IMR-90 (cell line): ENCODE data around the gene ITPKB. TPM values are rescaled to one million over a fixed set of nuclear protein-coding genes. Genes with fewer than 3 reads are reported as not detected.
A peak's percentile ranks its signal among the peaks of the same experiment; 100 is the strongest.

Experiments used
- ATAC-seq: fragments of 200-7000 bp; cut with Tn5 transposase; 2 replicates; pipeline ENCODE4 v1.9.1; 2020; ENCODE audit warnings: low read depth, mild to moderate bottlenecking, moderate library complexity
- BruUV-seq: library from RNA; stranded (reverse); fragments of 400-500 nt; replicated peaks from 2 replicates; lab custom pipeline; 2021; lab: Mats Ljungman, UMichigan
- CTCF ChIA-PET: fragments of 300-600 bp; formaldehyde crosslinking; extraction: SDS; loops from one replicate; lab custom pipeline; 2021; ENCODE audit warnings: antibody characterized with exemption; lab: Yijun Ruan, JAX
- POLR2A ChIA-PET: fragments of 300-600 bp; sonication (Branson Sonifier 250); formaldehyde crosslinking; loops from one replicate; lab custom pipeline; 2022; ENCODE audit warnings: antibody characterized with exemption; ENCODE audit not compliant: unreplicated experiment; lab: Charles Lee
- DNase-seq: peaks from one replicate; pipeline ENCODE4 v3.0.0; 2013
- H2AFZ ChIP-seq: replicated peaks from 2 replicates; pipeline ENCODE3; 2013; ENCODE audit warnings: low read length, mild to moderate bottlenecking; ENCODE audit not compliant: poor library complexity
- H2AK5ac ChIP-seq: 2 replicates; pipeline ENCODE4 v1.6.1; 2013; ENCODE audit warnings: low read depth, low read length, inconsistent platforms
- H2AK9ac ChIP-seq: replicated peaks from 2 replicates; pipeline ENCODE3; 2013; ENCODE audit warnings: mild to moderate bottlenecking, low read depth, low read length, moderate library complexity; ENCODE audit not compliant: poor library complexity
- H2BK120ac ChIP-seq: 2 replicates; pipeline ENCODE4 v1.6.1; 2013; ENCODE audit warnings: low read depth, low read length, inconsistent platforms
- H2BK15ac ChIP-seq: 3 replicates; pipeline ENCODE4 v1.6.1; 2013; ENCODE audit warnings: low read depth, low read length, inconsistent platforms
- H2BK20ac ChIP-seq: 2 replicates; pipeline ENCODE4 v1.6.1; 2013; ENCODE audit warnings: low read depth, mild to moderate bottlenecking, inconsistent platforms, low read length, moderate library complexity
- H2BK5ac ChIP-seq: 2 replicates; pipeline ENCODE4 v1.6.1; 2013; ENCODE audit warnings: mild to moderate bottlenecking, low read depth, low read length, inconsistent platforms; ENCODE audit not compliant: poor library complexity, severe bottlenecking
- H3K14ac ChIP-seq: replicated peaks from 2 replicates; pipeline ENCODE4 v1.6.1; 2013; ENCODE audit warnings: low read depth, low read length, inconsistent platforms
- H3K18ac ChIP-seq: 2 replicates; pipeline ENCODE4 v1.6.1; 2013; ENCODE audit warnings: low read depth, low read length, control low read depth
- H3K23ac ChIP-seq: 2 replicates; pipeline ENCODE4 v1.6.1; 2013; ENCODE audit warnings: low read depth, low read length, inconsistent platforms
- H3K27ac ChIP-seq: 2 replicates; pipeline ENCODE4 v1.5.1; 2013; ENCODE audit warnings: mild to moderate bottlenecking, control low read depth, low read length; ENCODE audit not compliant: insufficient read depth
- H3K27me3 ChIP-seq: 2 replicates; pipeline ENCODE4 v1.6.1; 2013; ENCODE audit warnings: low read length; ENCODE audit not compliant: control insufficient read depth, insufficient read depth
- H3K36me3 ChIP-seq: 2 replicates; pipeline ENCODE4 v1.6.1; 2013; ENCODE audit warnings: low read length, mixed read lengths; ENCODE audit not compliant: control insufficient read depth, insufficient read depth
- H3K4ac ChIP-seq: 2 replicates; pipeline ENCODE4 v1.6.1; 2013; ENCODE audit warnings: low read depth, low read length, inconsistent platforms
- H3K4me1 ChIP-seq: 2 replicates; pipeline ENCODE4 v1.6.1; 2013; ENCODE audit warnings: low read length, mixed read lengths; ENCODE audit not compliant: control insufficient read depth, insufficient read depth
- H3K4me2 ChIP-seq: 2 replicates; pipeline ENCODE4 v1.6.1; 2013; ENCODE audit warnings: low read depth, mild to moderate bottlenecking, control low read depth, low read length, moderate library complexity
- H3K4me3 ChIP-seq: 2 replicates; pipeline ENCODE4 v1.5.1; 2013; ENCODE audit warnings: low read depth, mild to moderate bottlenecking, control low read depth, low read length, moderate library complexity; ENCODE audit not compliant: insufficient read depth
- H3K56ac ChIP-seq: 2 replicates; pipeline ENCODE4 v1.6.1; 2013; ENCODE audit warnings: low read length, inconsistent platforms; ENCODE audit not compliant: insufficient read depth; ENCODE audit errors: extremely low read depth
- H3K79me1 ChIP-seq, 2 experiments: 2 replicates each; pipeline ENCODE4 v1.6.1; 2013; ENCODE audit warnings: low read length in 2 of 2, inconsistent platforms in 1 of 2, low read depth in 1 of 2
- H3K9ac ChIP-seq: 2 replicates; pipeline ENCODE4 v1.6.1; 2013; ENCODE audit warnings: low read depth, low read length, control low read depth
- H3K9me1 ChIP-seq: 2 replicates; pipeline ENCODE4 v1.6.1; 2013; ENCODE audit warnings: low read length, inconsistent platforms; ENCODE audit not compliant: insufficient read depth
- H3K9me3 ChIP-seq: 2 replicates; pipeline ENCODE4 v1.6.1; 2013; ENCODE audit warnings: low read length; ENCODE audit not compliant: control insufficient read depth, insufficient read depth
- H4K20me1 ChIP-seq: 2 replicates; pipeline ENCODE4 v1.6.1; 2013; ENCODE audit warnings: low read length, inconsistent platforms; ENCODE audit not compliant: insufficient read depth
- H4K5ac ChIP-seq: 2 replicates; pipeline ENCODE4 v1.6.1; 2013; ENCODE audit warnings: mild to moderate bottlenecking, low read depth, low read length, control low read depth
- H4K8ac ChIP-seq, 2 experiments: 2 replicates each; pipeline ENCODE4 v1.6.1; 2013; ENCODE audit warnings: low read depth in 2 of 2, low read length in 2 of 2, control low read depth in 1 of 2, inconsistent platforms in 1 of 2
- H4K91ac ChIP-seq: 2 replicates; pipeline ENCODE4 v1.6.1; 2013; ENCODE audit warnings: low read depth, low read length, inconsistent platforms; ENCODE audit not compliant: insufficient read depth
- BHLHE40 ChIP-seq: fragments of 150-350 bp; IDR thresholded peaks from 2 replicates; pipeline ENCODE4 v1.6.1; 2016; ENCODE audit warnings: mild to moderate bottlenecking, low read depth, low read length
- CEBPB ChIP-seq: IDR thresholded peaks from 2 replicates; pipeline ENCODE4 v1.6.1; 2012; ENCODE audit warnings: low read depth, low read length, improper control_type of control experiment
- CHD1 ChIP-seq: IDR thresholded peaks from 2 replicates; pipeline ENCODE4 v1.6.1; 2012; ENCODE audit warnings: low read depth, low read length, improper control_type of control experiment
- CTCF ChIP-seq: conservative IDR thresholded peaks from 2 replicates; pipeline ENCODE4 v1.5.1; 2012; ENCODE audit warnings: mild to moderate bottlenecking, low read depth, low read length, improper control_type of control experiment
- ELK1 ChIP-seq: fragments of 150-350 bp; IDR thresholded peaks from 2 replicates; pipeline ENCODE4 v1.6.1; 2016; ENCODE audit warnings: low read depth, mild to moderate bottlenecking, low read length, moderate library complexity, borderline replicate concordance
- FOS ChIP-seq: fragments of 150-350 bp; IDR thresholded peaks from 2 replicates; pipeline ENCODE4 v1.6.1; 2016; ENCODE audit warnings: low read depth, low read length
- MAFK ChIP-seq: IDR thresholded peaks from 2 replicates; pipeline ENCODE4 v1.6.1; 2012; ENCODE audit warnings: low read depth, low read length, improper control_type of control experiment
- MAZ ChIP-seq: IDR thresholded peaks from 2 replicates; pipeline ENCODE4 v1.6.1; 2012; ENCODE audit warnings: low read depth, mild to moderate bottlenecking, low read length, improper control_type of control experiment, moderate library complexity, borderline replicate concordance
- MXI1 ChIP-seq: IDR thresholded peaks from 2 replicates; pipeline ENCODE4 v1.6.1; 2012; ENCODE audit warnings: low read depth, mild to moderate bottlenecking, low read length, moderate library complexity, borderline replicate concordance
- NFE2L2 ChIP-seq: fragments of 150-350 bp; IDR thresholded peaks from 2 replicates; pipeline ENCODE4 v1.6.1; 2016; ENCODE audit warnings: low read depth, mild to moderate bottlenecking, low read length
- POLR2A ChIP-seq: IDR thresholded peaks from 2 replicates; pipeline ENCODE4 v1.6.1; 2012; ENCODE audit warnings: mild to moderate bottlenecking, low read depth, low read length
- RAD21 ChIP-seq: IDR thresholded peaks from 2 replicates; pipeline ENCODE4 v1.6.1; 2012; ENCODE audit warnings: low read length, improper control_type of control experiment
- RCOR1 ChIP-seq: IDR thresholded peaks from 2 replicates; pipeline ENCODE4 v1.6.1; 2012; ENCODE audit warnings: mild to moderate bottlenecking, low read length, improper control_type of control experiment; ENCODE audit not compliant: insufficient replicate concordance
- RFX5 ChIP-seq: IDR thresholded peaks from 2 replicates; pipeline ENCODE4 v1.8.0; 2012; ENCODE audit warnings: low read depth, mild to moderate bottlenecking, low read length, moderate library complexity
- SMC3 ChIP-seq: fragments of 150-350 bp; IDR thresholded peaks from 2 replicates; pipeline ENCODE4 v1.6.1; 2016; ENCODE audit warnings: low read depth, mild to moderate bottlenecking, antibody characterized with exemption, low read length, moderate library complexity
- WGBS, 2 experiments: methylation state at CpG; one replicate each; pipeline versions ENCODE4 v1.1.5 to v1.1.7; 2013; ENCODE audit warnings: missing lambda C conversion rate in 2 of 2; ENCODE audit not compliant: insufficient read length in 1 of 2; ENCODE audit errors: extremely low coverage in 2 of 2; 5-methylcytosine and 5-hydroxymethylcytosine counted together
- dilution Hi-C: fragments of 300-500 bp; cut with HindIII; formaldehyde crosslinking; loops from one replicate; pipeline ENCODE4 v1.14.3; 2018; ENCODE audit warnings: low sequenced_read_pairs; ENCODE audit not compliant: unreplicated experiment
- in situ Hi-C: fragments of 300-500 bp; cut with MboI; formaldehyde crosslinking; loops from 3 replicates; pipeline ENCODE4 v1.14.3; 2019; ENCODE audit warnings: low sequenced_read_pairs, inconsistent platforms, mixed read lengths
- intact Hi-C: fragments of 100-400 bp; cut with micrococcal nuclease; formaldehyde crosslinking; loops from 2 replicates; pipeline ENCODE4 v1.10.0; 2022
- polyA plus RNA-seq, 3 experiments: library from polyadenylated mRNA; depleted of rRNA; stranded (reverse); fragments of >200 nt; gene quantifications; 2 replicates each; pipeline ENCODE4 v1.2.3, GENCODE V29; 2012; ENCODE audit warnings: low replicate concordance in 1 of 3
- total RNA-seq: library from RNA; depleted of rRNA; stranded (reverse); fragments of >200 nt; gene quantifications from 2 replicates; pipeline ENCODE4 v1.2.3, GENCODE V29; 2012
- TF ChIP-seq, protein P1 (sequence below): fragments of 150-350 bp; IDR thresholded peaks from 2 replicates; pipeline ENCODE4 v1.6.1; 2017; ENCODE audit warnings: mild to moderate bottlenecking, antibody characterized with exemption, low read length, low read depth

ITPKB gene
- total and polyA plus RNA-seq, 2 of the 4 experiments (the other 2 are of a cell fraction) = 0.72 to 1.4 TPM

DNA sequence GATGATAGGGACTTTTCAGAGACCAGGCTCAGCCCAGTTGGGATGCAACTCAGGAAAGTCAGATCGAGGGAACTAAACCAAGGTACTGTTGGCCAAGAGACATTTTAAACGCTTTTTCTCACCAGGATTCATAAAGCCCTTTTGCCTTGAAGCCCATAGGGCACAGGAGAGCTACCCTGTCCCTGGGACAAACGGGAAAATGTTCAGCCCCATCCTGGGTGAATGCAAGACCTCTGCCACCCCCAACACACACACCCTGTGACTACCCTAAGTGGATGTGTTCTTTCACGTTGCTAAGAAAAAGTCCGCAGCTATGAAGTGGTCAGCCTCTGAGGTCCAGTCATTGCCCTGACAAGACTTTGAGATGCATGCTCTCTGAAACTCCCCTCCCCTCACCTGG is 58.4 kb downstream of the ITPKB start:
- Histone ChIP-seq H2BK5ac (no peak overlapping the region), H3K18ac (no peak overlapping the region), H3K9ac (peak overlapping the region; percentile 33; the same call in 1 of the 2 replicates), H2AK5ac (peak overlapping the region; percentile 62), H2AFZ (peak overlapping the region; percentile 93), H3K9me1 (peaks cover 8% of the 10 kb centered on the region; the same call in 1 of the 2 replicates), H3K36me3 (no peaks in the 10 kb centered on the region), H3K4me1 (peaks cover 16% of the 10 kb centered on the region), H4K5ac (no peak overlapping the region), H3K56ac (no peak overlapping the region), H3K79me1 (0 out of 4 replicates have a peak, but pooled peaks cover 0 to 3% of the 10 kb centered on the region in 2 experiments), H3K4ac (peak overlapping the region; percentile 21), H3K4me3 (no peak overlapping the region), H2BK20ac (peak overlapping the region; percentile 62), H2AK9ac (no peak overlapping the region), H4K91ac (peak overlapping the region; percentile 35), H3K14ac (peak overlapping the region; percentile 69), H3K4me2 (peak overlapping the region; percentile 88; the same call in 1 of the 2 replicates), H4K8ac (peak overlapping the region; percentile 38 to 65; a peak in 2 of 4 replicates), H3K27ac (no peak overlapping the region), H3K23ac (no peak overlapping the region; the same call in 1 of the 2 replicates), H2BK15ac (peak overlapping the region; percentile 12; the same call in 2 of the 3 replicates), H3K9me3 (no peaks in the 10 kb centered on the region), H3K27me3 (peaks cover 4% of the 10 kb centered on the region), H2BK120ac (peak overlapping the region; percentile 13), H4K20me1 (no peaks in the 10 kb centered on the region)
- WGBS, 2 experiments = no CpG with 5 or more reads among the region's 5 CpGs
- intact Hi-C loops (no loop called here), dilution Hi-C loops (no loop called here), in situ Hi-C loops (no loop called here)
- POLR2A ChIA-PET = no interaction called here
- CTCF ChIA-PET = no interaction called here
- TF ChIP-seq MXI1 (no peak), RFX5 (no peak), MAFK (no peak), CTCF (no peak), CEBPB (no peak), RCOR1 (no peak), ELK1 (no peak), POLR2A (no peak), FOS (no peak), BHLHE40 (no peak), RAD21 (no peak), NFE2L2 (no peak), SMC3 (no peak), MAZ (no peak), CHD1 (no peak)
- TF ChIP-seq, protein P1, sequence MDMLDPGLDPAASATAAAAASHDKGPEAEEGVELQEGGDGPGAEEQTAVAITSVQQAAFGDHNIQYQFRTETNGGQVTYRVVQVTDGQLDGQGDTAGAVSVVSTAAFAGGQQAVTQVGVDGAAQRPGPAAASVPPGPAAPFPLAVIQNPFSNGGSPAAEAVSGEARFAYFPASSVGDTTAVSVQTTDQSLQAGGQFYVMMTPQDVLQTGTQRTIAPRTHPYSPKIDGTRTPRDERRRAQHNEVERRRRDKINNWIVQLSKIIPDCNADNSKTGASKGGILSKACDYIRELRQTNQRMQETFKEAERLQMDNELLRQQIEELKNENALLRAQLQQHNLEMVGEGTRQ = no peak
- ATAC-seq (no peak), DNase-seq (no peak)
- no TSS peak for BruUV-seq
